Measurements from ENCODE around the gene FLT3.

FLT3 gene

GRCh38 chr13:28137596-28137995 lies 37.2 kb upstream of the FLT3 start:
- Histone ChIP-seq H3K18ac (ENCODE audit: low read length) (peak overlapping the region; percentile 84), H2AFZ (ENCODE audit: low read length) (peak overlapping the region; percentile 97), H3K9me3 (replicated peaks in 1 of 2; ENCODE audit: control insufficient read depth in 2 of 2, insufficient read depth in 1 of 2, low read depth in 1 of 2, low read length in 2 of 2) (no peaks in the 10 kb centered on the region), H3K27me3 (ENCODE audit: control insufficient read depth in 3 of 3, insufficient read depth in 3 of 3, low read depth in 1 of 3, low read length in 3 of 3) (no peaks in the 10 kb centered on the region), H2BK5ac (ENCODE audit: low read length) (no peak overlapping the region), H2BK120ac (ENCODE audit: low read depth, low read length) (no peak overlapping the region), H4K91ac (ENCODE audit: low read depth, low read length, poor library complexity) (no peak overlapping the region), H4K8ac (ENCODE audit: low read depth, low read length) (no peak overlapping the region), H2AK5ac (ENCODE audit: low read depth, low read length) (no peak overlapping the region), H3K9ac (ENCODE audit: low read depth, low read length, poor library complexity) (peak overlapping the region; percentile 72), H3K4ac (ENCODE audit: low read length) (no peak overlapping the region), H3K4me1 (ENCODE audit: control insufficient read depth in 2 of 2, insufficient read depth in 1 of 2, low read depth in 1 of 2, low read length in 2 of 2) (peaks cover 0 to 6% of the 10 kb centered on the region in 2 donors), H2BK12ac (ENCODE audit: low read length) (no peak overlapping the region), H2BK15ac (ENCODE audit: low read length) (no peak overlapping the region), H3K23ac (ENCODE audit: low read depth, low read length, poor library complexity) (no peak overlapping the region), H3K27ac (replicated peaks; ENCODE audit: low read length) (peak overlapping the region; percentile 97), H3K36me3 (replicated peaks in 1 of 2; ENCODE audit: control insufficient read depth in 2 of 2, insufficient read depth in 2 of 2, low read length in 2 of 2) (no peaks in the 10 kb centered on the region), H3K79me1 (ENCODE audit: low read depth, low read length) (no peaks in the 10 kb centered on the region), H3K4me3 (ENCODE audit: low read length in 2 of 2) (peak overlapping the region; percentile 67 to 89), H3K14ac (ENCODE audit: low read length) (no peak overlapping the region), H3K4me2 (ENCODE audit: insufficient read depth, low read length, poor library complexity, severe bottlenecking) (peak overlapping the region; percentile 53)
- no CpG with 5 or more reads among the region's 11 CpGs for WGBS, 2 donors (ENCODE audit: extremely low coverage in 2 of 2, insufficient read length in 2 of 2, insufficient replicate concordance in 1 of 2)
- no peak for DNase-seq (ENCODE audit: low spot score)

- no peak overlapping the region for H2BK5ac ChIP-seq (ENCODE audit: low read length)
- H4K8ac ChIP-seq (ENCODE audit: low read depth, low read length) = no peak overlapping the region
- H3K9ac ChIP-seq (ENCODE audit: low read depth, low read length, poor library complexity) = no peak overlapping the region
- peak overlapping the region in 1 of 2 donors; percentile 67 for H3K4me3 ChIP-seq (ENCODE audit: low read length in 2 of 2)
- no peak overlapping the region for H2BK120ac ChIP-seq (ENCODE audit: low read depth, low read length)
- no peak overlapping the region for H2BK12ac ChIP-seq (ENCODE audit: low read length)
- no peaks in the 10 kb centered on the region for H3K27me3 ChIP-seq (ENCODE audit: control insufficient read depth in 3 of 3, insufficient read depth in 3 of 3, low read depth in 1 of 3, low read length in 3 of 3)
- no peak overlapping the region for H3K14ac ChIP-seq (ENCODE audit: low read length)
- no peaks in the 10 kb centered on the region for H3K79me1 ChIP-seq (ENCODE audit: low read depth, low read length)
- no peak overlapping the region for H4K91ac ChIP-seq (ENCODE audit: low read depth, low read length, poor library complexity)
- no peak overlapping the region for H2BK15ac ChIP-seq (ENCODE audit: low read length)
- H3K27ac ChIP-seq (replicated peaks; ENCODE audit: low read length) = no peak overlapping the region
- WGBS, 2 donors (ENCODE audit: extremely low coverage in 2 of 2, insufficient read length in 2 of 2, insufficient replicate concordance in 1 of 2) = no CpG with 5 or more reads among the region's 7 CpGs
- H3K36me3 ChIP-seq (replicated peaks in 1 of 2; ENCODE audit: control insufficient read depth in 2 of 2, insufficient read depth in 2 of 2, low read length in 2 of 2) = no peaks in the 10 kb centered on the region
- H3K4me1 ChIP-seq (ENCODE audit: control insufficient read depth in 2 of 2, insufficient read depth in 1 of 2, low read depth in 1 of 2, low read length in 2 of 2) = peaks cover 0 to 6% of the 10 kb centered on the region in 2 donors
- no peak overlapping the region for H3K23ac ChIP-seq (ENCODE audit: low read depth, low read length, poor library complexity)
- H3K18ac ChIP-seq (ENCODE audit: low read length) = no peak overlapping the region
- H2AK5ac ChIP-seq (ENCODE audit: low read depth, low read length) = no peak overlapping the region
- peak overlapping the region; percentile 26 for H3K4me2 ChIP-seq (ENCODE audit: insufficient read depth, low read length, poor library complexity, severe bottlenecking)
- no peaks in the 10 kb centered on the region for H3K9me3 ChIP-seq (replicated peaks in 1 of 2; ENCODE audit: control insufficient read depth in 2 of 2, insufficient read depth in 1 of 2, low read depth in 1 of 2, low read length in 2 of 2)
- no peak overlapping the region for H3K4ac ChIP-seq (ENCODE audit: low read length)
- H2AFZ ChIP-seq (ENCODE audit: low read length) = peak overlapping the region; percentile 97
- no peak for DNase-seq (ENCODE audit: low spot score)
These were observed 36.5 kb upstream of the FLT3 start for GRCh38 chr13:28136916-28137315.

GRCh38 chr13:28131646-28132045 lies 31.3 kb upstream of the FLT3 start:
- no peaks in the 10 kb centered on the region for H3K79me1 ChIP-seq (ENCODE audit: low read depth, low read length)
- H2AK5ac ChIP-seq (ENCODE audit: low read depth, low read length) = no peak overlapping the region
- H2BK15ac ChIP-seq (ENCODE audit: low read length) = no peak overlapping the region
- H2BK5ac ChIP-seq (ENCODE audit: low read length) = no peak overlapping the region
- no CpG with 5 or more reads among the region's 11 CpGs for WGBS, 2 donors (ENCODE audit: extremely low coverage in 2 of 2, insufficient read length in 2 of 2, insufficient replicate concordance in 1 of 2)
- DNase-seq (ENCODE audit: low spot score) = no peak
- no peak overlapping the region for H3K23ac ChIP-seq (ENCODE audit: low read depth, low read length, poor library complexity)
- no peak overlapping the region for H2AFZ ChIP-seq (ENCODE audit: low read length)
- H2BK120ac ChIP-seq (ENCODE audit: low read depth, low read length) = no peak overlapping the region
- H3K27me3 ChIP-seq (ENCODE audit: control insufficient read depth in 3 of 3, insufficient read depth in 3 of 3, low read depth in 1 of 3, low read length in 3 of 3) = no peaks in the 10 kb centered on the region
- H3K9me3 ChIP-seq (replicated peaks in 1 of 2; ENCODE audit: control insufficient read depth in 2 of 2, insufficient read depth in 1 of 2, low read depth in 1 of 2, low read length in 2 of 2) = no peaks in the 10 kb centered on the region
- no peaks in the 10 kb centered on the region for H3K4me1 ChIP-seq (ENCODE audit: control insufficient read depth in 2 of 2, insufficient read depth in 1 of 2, low read depth in 1 of 2, low read length in 2 of 2)
- H3K9ac ChIP-seq (ENCODE audit: low read depth, low read length, poor library complexity) = no peak overlapping the region
- H3K4me3 ChIP-seq (ENCODE audit: low read length in 2 of 2) = no peak overlapping the region
- H3K36me3 ChIP-seq (replicated peaks in 1 of 2; ENCODE audit: control insufficient read depth in 2 of 2, insufficient read depth in 2 of 2, low read length in 2 of 2) = no peaks in the 10 kb centered on the region
- H3K4ac ChIP-seq (ENCODE audit: low read length) = no peak overlapping the region
- H4K91ac ChIP-seq (ENCODE audit: low read depth, low read length, poor library complexity) = no peak overlapping the region
- H3K14ac ChIP-seq (ENCODE audit: low read length) = no peak overlapping the region
- no peak overlapping the region for H3K27ac ChIP-seq (replicated peaks; ENCODE audit: low read length)
- no peak overlapping the region for H3K4me2 ChIP-seq (ENCODE audit: insufficient read depth, low read length, poor library complexity, severe bottlenecking)
- H4K8ac ChIP-seq (ENCODE audit: low read depth, low read length) = no peak overlapping the region
- no peak overlapping the region for H3K18ac ChIP-seq (ENCODE audit: low read length)
- H2BK12ac ChIP-seq (ENCODE audit: low read length) = no peak overlapping the region

- Histone ChIP-seq H2AK5ac (ENCODE audit: low read depth, low read length) (no peak overlapping the region), H2BK12ac (ENCODE audit: low read length) (no peak overlapping the region), H3K4me1 (ENCODE audit: control insufficient read depth in 2 of 2, insufficient read depth in 1 of 2, low read depth in 1 of 2, low read length in 2 of 2) (no peaks in the 10 kb centered on the region), H3K4ac (ENCODE audit: low read length) (no peak overlapping the region), H3K9me3 (replicated peaks in 1 of 2; ENCODE audit: control insufficient read depth in 2 of 2, insufficient read depth in 1 of 2, low read depth in 1 of 2, low read length in 2 of 2) (no peaks in the 10 kb centered on the region), H3K36me3 (replicated peaks in 1 of 2; ENCODE audit: control insufficient read depth in 2 of 2, insufficient read depth in 2 of 2, low read length in 2 of 2) (no peaks in the 10 kb centered on the region), H3K23ac (ENCODE audit: low read depth, low read length, poor library complexity) (no peak overlapping the region), H2BK5ac (ENCODE audit: low read length) (no peak overlapping the region), H3K4me3 (ENCODE audit: low read length in 2 of 2) (no peak overlapping the region), H3K79me1 (ENCODE audit: low read depth, low read length) (no peaks in the 10 kb centered on the region), H2BK120ac (ENCODE audit: low read depth, low read length) (no peak overlapping the region), H3K9ac (ENCODE audit: low read depth, low read length, poor library complexity) (no peak overlapping the region), H3K14ac (ENCODE audit: low read length) (no peak overlapping the region), H3K18ac (ENCODE audit: low read length) (no peak overlapping the region), H4K91ac (ENCODE audit: low read depth, low read length, poor library complexity) (no peak overlapping the region), H3K27ac (replicated peaks; ENCODE audit: low read length) (no peak overlapping the region), H2AFZ (ENCODE audit: low read length) (no peak overlapping the region), H3K27me3 (ENCODE audit: control insufficient read depth in 3 of 3, insufficient read depth in 3 of 3, low read depth in 1 of 3, low read length in 3 of 3) (no peaks in the 10 kb centered on the region), H3K4me2 (ENCODE audit: insufficient read depth, low read length, poor library complexity, severe bottlenecking) (no peak overlapping the region), H4K8ac (ENCODE audit: low read depth, low read length) (no peak overlapping the region), H2BK15ac (ENCODE audit: low read length) (no peak overlapping the region)
- DNase-seq (ENCODE audit: low spot score) = no peak
- no CpG with 5 or more reads among the region's 5 CpGs for WGBS, 2 donors (ENCODE audit: extremely low coverage in 2 of 2, insufficient read length in 2 of 2, insufficient replicate concordance in 1 of 2)
These were observed 29.7 kb upstream of the FLT3 start for GRCh38 chr13:28129911-28130693.
